Anterior cingulate cortex (tissue), 58 donors: Measurements from ENCODE around the gene ELANE.

ENCODE experiments used
- DNase-seq, 58 donors: peaks; one replicate each; lab custom pipeline; 2025; lab: John Stamatoyannopoulos, UW

Gene ELANE

GRCh38 chr19:852136-853013 is at the start of gene ELANE:
TSS of gene ELANE (plus strand) at chr19:852303. CDS start at chr19:852329, 26 bp downstream.
- DNase-seq, result no peak

GRCh38 chr19:802498-803098 is 49.5 kb upstream of the ELANE start:
- no peak for DNase-seq

- no peak for DNase-seq
These were observed 49.0 kb upstream of the ELANE start for GRCh38 chr19:803099-803561.

- DNase-seq, result no peak
These were observed 48.3 kb upstream of the ELANE start for GRCh38 chr19:803686-804418.

- no peak for DNase-seq
These were observed 47.5 kb upstream of the ELANE start for GRCh38 chr19:804419-805165.

GRCh38 chr19:805166-805551 is 46.9 kb upstream of the ELANE start:
- no peak for DNase-seq

GRCh38 chr19:805600-806550 is 46.2 kb upstream of the ELANE start:
- DNase-seq, result no peak

GRCh38 chr19:806815-807421 is 45.2 kb upstream of the ELANE start:
- no peak for DNase-seq

GRCh38 chr19:807627-808422 is 44.3 kb upstream of the ELANE start:
- no peak for DNase-seq

- no peak for DNase-seq
These were observed 43.7 kb upstream of the ELANE start for GRCh38 chr19:808423-808775.

GRCh38 chr19:810077-810855 is 41.8 kb upstream of the ELANE start:
- no peak for DNase-seq

GRCh38 chr19:810883-811489 is 41.1 kb upstream of the ELANE start:
- DNase-seq, result no peak

- DNase-seq, result no peak
These were observed 40.5 kb upstream of the ELANE start for GRCh38 chr19:811506-812048.

- DNase-seq, result no peak
These were observed 39.9 kb upstream of the ELANE start for GRCh38 chr19:812049-812746.

- no peak for DNase-seq
These were observed 39.3 kb upstream of the ELANE start for GRCh38 chr19:812747-813218.
